Right ventricle myocardium superior (tissue), 1 donor: ENCODE results near the gene MYH10. TPM values are rescaled to one million over a fixed set of nuclear protein-coding genes. Genes with fewer than 3 reads are reported as not detected.

Source experiments
- ATAC-seq: fragments of 200-7000 bp; cut with Tn5 transposase; one replicate; pipeline ENCODE4 v1.9.1; 2020; ENCODE audit warnings: mild to moderate bottlenecking; ENCODE audit not compliant: poor library complexity
- DNase-seq: peaks from one replicate; pipeline ENCODE4 v3.0.0-alpha.2; 2020
- intact Hi-C: fragments of 100-400 bp; cut with DNase I; formaldehyde crosslinking; loops from one replicate; pipeline ENCODE4 v1.11.2; 2022
- total RNA-seq: library from RNA; stranded (reverse); fragmentation: NEBNext Ultra II Directional; extraction: Animal tissue kit (Norgen Biotek cat#: 25700); gene quantifications from one replicate; pipeline ENCODE4 v1.2.1, GENCODE V29; 2021
- donor health status: DM: no; HTN: yes; CAD: no; lungs with severe emphysema.

Gene MYH10
- total RNA-seq, 1 donor from 2014 or later, result 31.5 TPM

DNA sequence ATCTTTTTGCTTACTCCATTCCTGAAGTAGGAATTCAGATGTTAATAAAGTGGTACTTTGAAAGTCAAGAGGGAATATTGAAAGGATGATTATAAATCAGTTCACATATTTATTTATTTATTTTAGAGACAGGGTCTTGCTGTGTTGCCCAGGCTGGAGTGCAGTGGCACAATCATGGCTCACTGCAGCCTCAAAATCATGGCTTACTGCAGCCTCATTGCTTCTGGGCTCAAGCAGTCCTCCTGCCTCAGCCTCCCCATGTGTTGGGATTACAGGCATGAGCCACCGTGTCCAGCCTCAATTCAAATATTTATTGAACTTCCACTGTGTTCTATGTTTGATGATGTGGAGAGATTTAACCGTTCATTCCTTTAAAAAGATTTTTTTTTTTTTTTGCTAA, 188.2 kb downstream of the MYH10 start:
- no peak for DNase-seq
- ATAC-seq, result no peak
- intact Hi-C loops, result no loop called here

DNA sequence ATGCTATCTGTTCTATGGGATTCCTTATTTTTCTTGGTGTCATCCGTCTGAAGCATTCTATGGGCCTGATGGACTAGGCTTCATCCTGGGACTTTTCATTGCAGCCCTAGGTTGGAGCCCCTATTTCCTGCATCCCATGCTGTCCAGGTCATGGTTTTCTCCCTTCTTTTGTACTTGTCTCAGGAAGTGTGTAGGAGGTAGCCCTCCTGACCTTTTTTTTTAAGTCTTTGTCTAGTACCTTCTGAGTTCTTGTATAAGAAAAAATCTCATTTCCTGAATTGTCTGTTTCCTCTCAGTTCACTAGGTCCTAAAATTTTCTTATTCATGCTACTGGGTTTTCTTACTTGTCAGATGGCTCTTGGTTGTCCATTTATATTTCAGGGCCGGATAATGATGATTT, 188.8 kb downstream of the MYH10 start:
- ATAC-seq, result no peak
- DNase-seq, result no peak
- intact Hi-C loops, result no loop called here

DNA sequence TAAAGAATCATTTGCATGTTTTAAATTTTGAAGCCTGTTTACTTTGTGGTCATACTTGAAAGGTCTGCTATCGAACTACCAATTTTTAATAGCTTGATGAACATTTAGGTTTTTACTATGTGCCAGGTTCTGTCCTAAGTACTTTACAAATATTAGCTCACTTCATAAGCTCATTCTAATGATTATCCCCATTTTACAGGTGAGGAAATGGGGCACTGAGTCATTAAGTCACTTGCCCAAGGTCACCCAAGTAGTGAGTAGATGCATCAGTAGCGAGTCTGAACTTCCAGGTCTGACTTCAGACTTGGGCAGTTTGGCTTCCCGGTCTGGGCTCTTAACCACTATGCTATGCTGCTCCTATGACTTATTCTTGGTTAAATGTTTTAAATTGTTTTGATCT, 190.8 kb downstream of the MYH10 start:
- ATAC-seq, result no peak
- intact Hi-C loops, result no loop called here
- DNase-seq, result no peak

GRCh38 chr17:8438441-8438840, 192.1 kb downstream of the MYH10 start:
- intact Hi-C loops, result no loop called here
- DNase-seq (no peak), ATAC-seq (no peak)

GRCh38 chr17:8436844-8437171, 193.7 kb downstream of the MYH10 start:
- no peak for ATAC-seq
- intact Hi-C loops, result no loop called here
- DNase-seq, result no peak

GRCh38 chr17:8436169-8436843, 194.2 kb downstream of the MYH10 start:
- ATAC-seq, result peak; percentile 85
- intact Hi-C loops, result no loop called here

GRCh38 chr17:8435245-8436168, 195.0 kb downstream of the MYH10 start, which contains the start of gene NDEL1:
Gene NDEL1, plus strand, starts transcription at chr17:8435884. Its CDS starts 8,388 bp downstream, at chr17:8444272.
- DNase-seq, result peak; percentile 100
- intact Hi-C loops, result no loop called here
- ATAC-seq, result peak; percentile 98

More at GRCh38 chr17:8436169-8436843, 194.2 kb downstream of the MYH10 start:
- DNase-seq, result peak; percentile 78

DNA sequence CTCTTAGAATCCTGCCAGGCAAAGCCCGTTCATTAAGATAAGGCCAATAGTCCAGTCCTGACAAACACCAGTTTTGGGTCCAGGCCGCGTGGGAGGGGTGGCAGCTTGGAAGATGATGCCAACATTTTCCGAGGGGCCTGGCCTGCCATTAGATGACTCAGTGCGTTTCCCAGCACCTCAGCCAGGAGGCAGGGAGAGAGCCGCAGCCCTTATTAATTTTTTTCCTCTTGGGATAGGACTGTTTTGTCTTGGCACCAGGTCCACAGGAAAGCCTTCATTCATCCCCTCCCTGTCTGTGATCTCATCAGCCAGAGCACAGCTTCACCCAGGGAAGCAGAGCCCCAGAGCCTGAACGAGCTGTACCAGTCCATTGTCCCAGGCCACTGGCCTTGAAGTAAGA, 199.6 kb downstream of the MYH10 start:
- peak; percentile 2 for ATAC-seq
- peak; percentile 78 for DNase-seq
- intact Hi-C loops, result no loop called here

GRCh38 chr17:8426802-8427201, 203.7 kb downstream of the MYH10 start:
- DNase-seq (no peak), ATAC-seq (no peak)
- intact Hi-C loops, result no loop called here

DNA sequence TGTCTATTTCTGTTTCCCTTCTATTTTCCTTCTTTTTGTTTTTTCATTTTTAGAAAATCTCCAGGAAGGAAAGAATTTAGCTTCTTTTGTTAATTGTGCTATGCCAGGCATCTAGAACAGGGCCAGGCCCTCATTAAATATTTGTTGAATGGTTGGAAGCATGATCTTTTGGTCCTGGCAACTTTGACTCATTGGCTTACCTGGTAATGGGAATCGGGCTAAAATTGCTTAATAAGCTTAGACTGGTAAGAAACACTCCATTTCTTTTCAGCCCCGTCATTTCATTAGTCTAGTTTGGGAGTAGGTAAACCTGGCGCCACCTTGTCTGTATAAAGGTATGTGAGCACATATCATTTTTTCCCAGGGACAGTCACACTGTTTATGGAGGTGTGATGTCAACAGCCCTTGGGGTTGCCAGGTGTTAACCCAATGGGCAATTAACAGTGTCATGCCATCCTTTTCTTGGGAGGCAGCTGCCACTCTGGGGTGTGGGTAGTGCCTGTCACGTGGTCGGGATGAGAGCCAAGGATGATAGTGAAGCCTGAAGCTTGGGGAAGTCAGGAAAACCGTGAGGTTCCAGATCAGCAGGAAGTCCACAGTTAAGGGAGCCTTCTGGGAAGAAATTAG, 204.3 kb downstream of the MYH10 start:
- ATAC-seq (no peak), DNase-seq (no peak)
- intact Hi-C loops, result no loop called here

Other genes with a start within 250 kb of the MYH10 start
- 939 TPM for gene RPL26, start 247.5 kb downstream of the MYH10 start, total RNA-seq
- gene RNF222, start 232.9 kb downstream of the MYH10 start, total RNA-seq, result not detected
- 24.8 TPM for gene NDEL1, start 194.8 kb downstream of the MYH10 start, total RNA-seq
- gene CCDC42, start 114.1 kb upstream of the MYH10 start, total RNA-seq, result not detected
- gene SPDYE4, start 127.8 kb upstream of the MYH10 start, total RNA-seq, result not detected
- gene MFSD6L, start 168.6 kb upstream of the MYH10 start, total RNA-seq, result 0.11 TPM
- 0.78 TPM for gene PIK3R6, start 236.9 kb upstream of the MYH10 start, total RNA-seq